Activated T-cell treated with anti-CD3 and anti-CD28 coated beads, Interleukin-2, amount 50 U/mL, for 48 hours (primary cell): ENCODE measurements around the gene EGR4.

Experiments used
- DNase-seq, 2 experiments: peaks; one replicate each; pipeline ENCODE4 v3.0.0-alpha.2; 2020

EGR4 gene

GRCh38 chr2:73244580-73244979 is 48.8 kb downstream of the EGR4 start:
- DNase-seq = no peak

- DNase-seq = no peak
Observed at GRCh38 chr2:73243884-73244570, 49.3 kb downstream of the EGR4 start.
